ENCODE measurements around the gene RTP3. TPM values are rescaled to one million over a fixed set of nuclear protein-coding genes. Genes with fewer than 3 reads are reported as not detected.
A peak's percentile ranks its signal among the peaks of the same experiment; 100 is the strongest.

The RTP3 gene
- total and polyA plus RNA-seq, 2 of the 4 experiments (the other 2 are of a cell fraction) = 0.18 to 0.26 TPM

DNA sequence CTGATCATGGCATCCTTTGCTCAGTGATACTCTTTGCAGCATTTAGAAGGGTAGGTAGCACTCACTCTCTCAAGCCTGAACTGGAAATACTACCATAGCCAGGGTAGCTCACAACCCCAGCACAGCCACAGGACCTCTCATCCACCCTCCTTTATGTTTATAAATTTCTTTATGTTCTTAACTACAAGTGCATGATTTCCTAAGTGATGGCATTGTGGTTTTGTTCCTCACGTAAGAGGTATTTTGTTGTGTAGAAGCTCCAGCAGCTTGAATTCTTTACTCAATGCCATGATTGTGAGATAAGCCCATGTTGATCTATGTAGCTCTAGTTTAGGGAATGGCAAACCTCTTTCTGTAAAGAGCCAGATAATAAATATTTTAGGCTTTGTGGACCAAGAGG is 7.9 kb upstream of the RTP3 start:
- peaks cover 15% of the 10 kb centered on the region for H3K4me1 ChIP-seq (ENCODE audit: control insufficient read depth, insufficient read depth, low read length)
- dilution Hi-C loops (cut with HindIII; ENCODE audit: low sequenced_read_pairs, unreplicated experiment) (no loop called here), intact Hi-C loops (cut with micrococcal nuclease) (loop anchor here (2.0 to 5.0 kb wide), 2 partner anchors 205 to 417 kb away; no protein-coding TSS in a partner anchor), in situ Hi-C loops (cut with MboI; ENCODE audit: low sequenced_read_pairs) (loop anchor here (5.0 to 25.0 kb wide), 2 partner anchors 142 to 397 kb away; partner anchors contain the start of gene PTH1R)
- TF ChIP-seq, protein P1, sequence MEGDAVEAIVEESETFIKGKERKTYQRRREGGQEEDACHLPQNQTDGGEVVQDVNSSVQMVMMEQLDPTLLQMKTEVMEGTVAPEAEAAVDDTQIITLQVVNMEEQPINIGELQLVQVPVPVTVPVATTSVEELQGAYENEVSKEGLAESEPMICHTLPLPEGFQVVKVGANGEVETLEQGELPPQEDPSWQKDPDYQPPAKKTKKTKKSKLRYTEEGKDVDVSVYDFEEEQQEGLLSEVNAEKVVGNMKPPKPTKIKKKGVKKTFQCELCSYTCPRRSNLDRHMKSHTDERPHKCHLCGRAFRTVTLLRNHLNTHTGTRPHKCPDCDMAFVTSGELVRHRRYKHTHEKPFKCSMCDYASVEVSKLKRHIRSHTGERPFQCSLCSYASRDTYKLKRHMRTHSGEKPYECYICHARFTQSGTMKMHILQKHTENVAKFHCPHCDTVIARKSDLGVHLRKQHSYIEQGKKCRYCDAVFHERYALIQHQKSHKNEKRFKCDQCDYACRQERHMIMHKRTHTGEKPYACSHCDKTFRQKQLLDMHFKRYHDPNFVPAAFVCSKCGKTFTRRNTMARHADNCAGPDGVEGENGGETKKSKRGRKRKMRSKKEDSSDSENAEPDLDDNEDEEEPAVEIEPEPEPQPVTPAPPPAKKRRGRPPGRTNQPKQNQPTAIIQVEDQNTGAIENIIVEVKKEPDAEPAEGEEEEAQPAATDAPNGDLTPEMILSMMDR (conservative IDR thresholded peaks at IDR 0.05; ENCODE audit: low read depth, low read length) = 0 out of 2 replicates have a peak, but pooled peaks have one; percentile 2
- TF ChIP-seq CEBPB (IDR thresholded peaks at IDR 0.05; ENCODE audit: low read depth, low read length) (peak; percentile 78), USF2 (IDR thresholded peaks at IDR 0.05; ENCODE audit: low read depth, low read length) (no peak)
- peak overlapping the region; percentile 100 for H2BK20ac ChIP-seq (ENCODE audit: low read depth, low read length)
- peak overlapping the region; percentile 90; the same call in 2 of the 3 replicates for H2BK15ac ChIP-seq (ENCODE audit: low read depth, low read length)
- H2BK5ac ChIP-seq (ENCODE audit: low read depth, low read length, poor library complexity, severe bottlenecking) = peak overlapping the region; percentile 99
- H3K14ac ChIP-seq (replicated peaks; ENCODE audit: low read depth, low read length) = peak overlapping the region; percentile 98
- peak overlapping the region; percentile 50 for H3K9ac ChIP-seq (ENCODE audit: low read depth, low read length)
- no peaks in the 10 kb centered on the region for H4K20me1 ChIP-seq (ENCODE audit: insufficient read depth, low read length)
- no peak overlapping the region for H3K4me3 ChIP-seq (ENCODE audit: insufficient read depth, low read depth, low read length)
- no CpG with 5 or more reads among the region's 1 CpG for WGBS, 2 experiments (ENCODE audit: extremely low coverage in 2 of 2, insufficient read length in 1 of 2)
- peak overlapping the region; percentile 74 for H3K18ac ChIP-seq (ENCODE audit: low read depth, low read length)
- peak overlapping the region; percentile 89 for H2AK5ac ChIP-seq (ENCODE audit: low read depth, low read length)
- H3K9me3 ChIP-seq (ENCODE audit: control insufficient read depth, insufficient read depth, low read length) = no peaks in the 10 kb centered on the region
- peak overlapping the region; percentile 99 for H3K23ac ChIP-seq (ENCODE audit: low read depth, low read length)
- H3K9me1 ChIP-seq (ENCODE audit: insufficient read depth, low read length) = peaks cover 9% of the 10 kb centered on the region
- H2BK120ac ChIP-seq (ENCODE audit: low read depth, low read length) = peak overlapping the region; percentile 100
- peak overlapping the region; percentile 99 for H3K4ac ChIP-seq (ENCODE audit: low read depth, low read length)
- ATAC-seq (ENCODE audit: low read depth) = peak; percentile 66
- H4K5ac ChIP-seq (ENCODE audit: low read depth, low read length) = peak overlapping the region; percentile 89
- no peaks in the 10 kb centered on the region for H3K79me1 ChIP-seq (ENCODE audit: low read depth in 1 of 2, low read length in 2 of 2)
- DNase-seq = peak; percentile 96
- H3K56ac ChIP-seq (ENCODE audit: extremely low read depth, insufficient read depth, low read length) = peak overlapping the region; percentile 80
- peak overlapping the region; percentile 74 for H3K27ac ChIP-seq (ENCODE audit: insufficient read depth, low read length)
- H3K36me3 ChIP-seq (ENCODE audit: control insufficient read depth, insufficient read depth, low read length) = no peaks in the 10 kb centered on the region
- no peaks in the 10 kb centered on the region for H3K27me3 ChIP-seq (ENCODE audit: control insufficient read depth, insufficient read depth, low read length)
- ChIA-PET CTCF (interaction anchor here (0.7 to 3.3 kb wide), 11 partner anchors 11 to 208 kb away, joined by 3 to 49 read pairs (median 4); no protein-coding TSS in a partner anchor), POLR2A (ENCODE audit: unreplicated experiment) (interaction anchor here (0.6 kb wide), 1 partner anchor 272 kb away, joined by 3 read pairs; no protein-coding TSS in a partner anchor)
- peak overlapping the region; percentile 96 to 98 for H4K8ac ChIP-seq (ENCODE audit: low read depth in 2 of 2, low read length in 2 of 2)
- no peak overlapping the region for H2AFZ ChIP-seq (replicated peaks; ENCODE audit: low read length, poor library complexity)
- no peak overlapping the region for H3K4me2 ChIP-seq (ENCODE audit: low read depth, low read length)
- peak overlapping the region; percentile 99 for H4K91ac ChIP-seq (ENCODE audit: insufficient read depth, low read depth, low read length)
- H2AK9ac ChIP-seq (replicated peaks; ENCODE audit: low read depth, low read length, poor library complexity) = peak overlapping the region; percentile 91
- BruUV-seq (replicated peaks) = no TSS peak

All from IMR-90 (cell line).